Progenitor cell of endocrine pancreas (in vitro differentiated cells): ENCODE data around the gene PARN. TPM values are rescaled to one million over a fixed set of nuclear protein-coding genes. Genes with fewer than 3 reads are reported as not detected.

Experiments used
- DNase-seq: peaks from one replicate; pipeline ENCODE4 v3.0.0; 2021; ENCODE audit warnings: low spot score; ENCODE audit not compliant: unreplicated experiment
- H3K27ac Mint-ChIP-seq: 2 replicates; pipeline ENCODE4 v1.8.0; 2021; ENCODE audit warnings: mild to moderate bottlenecking, moderate library complexity, mixed read lengths
- H3K27me3 Mint-ChIP-seq: 2 replicates; pipeline ENCODE4 v1.8.0; 2021; ENCODE audit warnings: mixed read lengths
- H3K36me3 Mint-ChIP-seq: 2 replicates; pipeline ENCODE4 v1.8.0; 2022; ENCODE audit warnings: mixed read lengths; ENCODE audit not compliant: insufficient read depth
- H3K4me1 Mint-ChIP-seq: 2 replicates; pipeline ENCODE4 v1.8.0; 2021; ENCODE audit warnings: low read depth, mixed read lengths
- H3K4me3 Mint-ChIP-seq: 2 replicates; pipeline ENCODE4 v1.8.0; 2021; ENCODE audit warnings: low read depth, mild to moderate bottlenecking, moderate library complexity, mixed read lengths
- H3K9me3 Mint-ChIP-seq: 2 replicates; pipeline ENCODE4 v1.8.0; 2021; ENCODE audit warnings: low read depth, mixed read lengths
- CTCF ChIP-seq: fragments of 200-600 bp; sonication (generic); IDR thresholded peaks from one replicate; pipeline ENCODE4 v1.5.0; 2021; ENCODE audit warnings: antibody characterized with exemption, mild to moderate bottlenecking; ENCODE audit not compliant: unreplicated experiment
- total RNA-seq: library from RNA; stranded (reverse); gene quantifications from 2 replicates; pipeline ENCODE4 v1.2.1, GENCODE V29; 2021

PARN gene
- total RNA-seq, 1 donor from 2014 or later = 31.4 TPM

- peaks cover 8% of the 10 kb centered on the region for H3K36me3 Mint-ChIP-seq
- H3K4me1 Mint-ChIP-seq = peaks cover 6% of the 10 kb centered on the region
- no peaks in the 10 kb centered on the region for H3K27me3 Mint-ChIP-seq
- TF ChIP-seq CTCF = no peak
- H3K4me3 Mint-ChIP-seq = no peak overlapping the region
- DNase-seq = no peak
- no peak overlapping the region for H3K27ac Mint-ChIP-seq
- H3K9me3 Mint-ChIP-seq = peaks cover 3% of the 10 kb centered on the region
These were observed 156.6 kb downstream of the PARN start for GRCh38 chr16:14473488-14473887.

GRCh38 chr16:14472357-14472756 lies 157.7 kb downstream of the PARN start:
- Mint-ChIP-seq H3K36me3 (peaks cover 4% of the 10 kb centered on the region), H3K9me3 (no peaks in the 10 kb centered on the region), H3K4me3 (no peak overlapping the region), H3K27ac (no peak overlapping the region), H3K4me1 (peaks cover 6% of the 10 kb centered on the region), H3K27me3 (no peaks in the 10 kb centered on the region)
- no peak for TF ChIP-seq CTCF
- DNase-seq = no peak

GRCh38 chr16:14470788-14471187 lies 159.3 kb downstream of the PARN start:
- no peaks in the 10 kb centered on the region for H3K27me3 Mint-ChIP-seq
- TF ChIP-seq CTCF = no peak
- DNase-seq = no peak
- no peaks in the 10 kb centered on the region for H3K9me3 Mint-ChIP-seq
- H3K4me3 Mint-ChIP-seq = no peak overlapping the region
- H3K27ac Mint-ChIP-seq = no peak overlapping the region
- no peaks in the 10 kb centered on the region for H3K36me3 Mint-ChIP-seq
- H3K4me1 Mint-ChIP-seq = peaks cover 5% of the 10 kb centered on the region

GRCh38 chr16:14465799-14466198 lies 164.3 kb downstream of the PARN start:
- H3K4me1 Mint-ChIP-seq = peaks cover 2% of the 10 kb centered on the region
- H3K4me3 Mint-ChIP-seq = no peak overlapping the region
- H3K36me3 Mint-ChIP-seq = peaks cover 13% of the 10 kb centered on the region
- H3K9me3 Mint-ChIP-seq = peaks cover 11% of the 10 kb centered on the region
- no peak for DNase-seq
- H3K27me3 Mint-ChIP-seq = no peaks in the 10 kb centered on the region
- no peak for TF ChIP-seq CTCF
- H3K27ac Mint-ChIP-seq = no peak overlapping the region

GRCh38 chr16:14464796-14465195 lies 165.3 kb downstream of the PARN start:
- DNase-seq = no peak
- Mint-ChIP-seq H3K4me3 (no peak overlapping the region), H3K27me3 (no peaks in the 10 kb centered on the region), H3K9me3 (peaks cover 11% of the 10 kb centered on the region), H3K36me3 (peaks cover 13% of the 10 kb centered on the region), H3K27ac (no peak overlapping the region), H3K4me1 (peaks cover 2% of the 10 kb centered on the region)
- no peak for TF ChIP-seq CTCF
